GM23338 (cell line): ENCODE results near the gene BLM. TPM values are rescaled to one million over a fixed set of nuclear protein-coding genes. Genes with fewer than 3 reads are reported as not detected.

ENCODE experiments used
- polyA plus RNA-seq: library from polyadenylated mRNA; unstranded; fragments of >200 nt; fragmentation: Nextera tagmentation; extraction: Ambion mirVana; gene quantifications from 2 replicates; pipeline ENCODE4 v1.2.1, GENCODE V29; 2016
- small RNA-seq: library from RNA; depleted of rRNA; stranded (forward); fragments of <200 nt; gene quantifications from one replicate; pipeline ENCODE3, GENCODE V24; 2014; ENCODE audit warnings: low replicate concordance
- total RNA-seq: library from RNA; depleted of rRNA; stranded (reverse); fragments of >200 nt; shearing (Covaris generic); gene quantifications from 2 replicates; pipeline ENCODE4 v1.2.3, GENCODE V29; 2014; rRNA removed

The BLM gene
- total and polyA plus RNA-seq, 2 experiments from 2014 or later, result 43.1 to 43.3 TPM

Small RNA genes lying within 50 kb of the gene (small RNA-seq; reads per million reads assigned to genes)
- gene RF00093 (not detected), gene RN7SL363P (not detected)

Other genes starting within 250 kb of the BLM start
- gene CRTC3, start 187.4 kb upstream of the BLM start, total RNA-seq, result 3.8 and 6.5 TPM in 2 replicates
- gene CRTC3, start 187.4 kb upstream of the BLM start, polyA plus RNA-seq, result 1.2 and 2.8 TPM in 2 replicates
- gene FURIN, start 151.2 kb downstream of the BLM start, total RNA-seq, result 15.7 and 20.9 TPM in 2 replicates
- gene FURIN, start 151.2 kb downstream of the BLM start, polyA plus RNA-seq, result 6.3 and 7.4 TPM in 2 replicates
- gene FES, start 167.2 kb downstream of the BLM start, total RNA-seq, result 14.4 and 18.6 TPM in 2 replicates
- 2.7 and 3.1 TPM in 2 replicates for gene FES, start 167.2 kb downstream of the BLM start, polyA plus RNA-seq
- gene MAN2A2, start 186.0 kb downstream of the BLM start, total RNA-seq, result 3.5 and 17.1 TPM in 2 replicates
- 8.0 and 8.2 TPM in 2 replicates for gene MAN2A2, start 186.0 kb downstream of the BLM start, polyA plus RNA-seq
- 9.1 and 19.0 TPM in 2 replicates for gene HDDC3, start 215.2 kb downstream of the BLM start, total RNA-seq
- gene HDDC3, start 215.2 kb downstream of the BLM start, polyA plus RNA-seq, result 16.0 and 17.4 TPM in 2 replicates
- 86.8 and 87.5 TPM in 2 replicates for gene UNC45A, start 217.9 kb downstream of the BLM start, total RNA-seq
- gene UNC45A, start 217.9 kb downstream of the BLM start, polyA plus RNA-seq, result 35.9 and 40.2 TPM in 2 replicates
- gene RCCD1, start 237.5 kb downstream of the BLM start, total RNA-seq, result 16.4 and 17.1 TPM in 2 replicates
- 10.8 and 14.3 TPM in 2 replicates for gene RCCD1, start 237.5 kb downstream of the BLM start, polyA plus RNA-seq